MCF 10A (cell line): ENCODE results near the gene ZNF22. TPM values are rescaled to one million over a fixed set of nuclear protein-coding genes. Genes with fewer than 3 reads are reported as not detected.

Source experiments
- BruUV-seq: library from RNA; stranded (reverse); fragments of 400-500 nt; replicated peaks from 2 replicates; lab custom pipeline; 2021; lab: Mats Ljungman, UMichigan
- CTCF ChIA-PET: fragments of 300-600 bp; sonication (Branson Sonifier 250); formaldehyde crosslinking; extraction: SDS; loops from one replicate; lab custom pipeline; 2021; ENCODE audit warnings: antibody characterized with exemption, inconsistent platforms; lab: Yijun Ruan, JAX
- POLR2A ChIA-PET: fragments of 300-600, 350-650 bp; sonication (Branson Sonifier 250); formaldehyde crosslinking; extraction: SDS; loops from one replicate; lab custom pipeline; 2020; ENCODE audit warnings: antibody characterized with exemption, inconsistent platforms; lab: Yijun Ruan, JAX
- DNase-seq: peaks from one replicate; pipeline ENCODE4 v3.0.0-alpha.2; 2018; ENCODE audit not compliant: unreplicated experiment
- H3K27ac Mint-ChIP-seq: one replicate; pipeline ENCODE4 v1.8.0; 2022; ENCODE audit warnings: mild to moderate bottlenecking, low read depth, mixed read lengths; ENCODE audit not compliant: unreplicated experiment
- H3K27me3 Mint-ChIP-seq: one replicate; pipeline ENCODE4 v1.8.0; 2022; ENCODE audit warnings: mixed read lengths; ENCODE audit not compliant: insufficient read depth, unreplicated experiment
- H3K36me3 Mint-ChIP-seq: one replicate; pipeline ENCODE4 v1.8.0; 2022; ENCODE audit warnings: mild to moderate bottlenecking, moderate library complexity, mixed read lengths; ENCODE audit not compliant: insufficient read depth, unreplicated experiment
- H3K4me1 Mint-ChIP-seq: one replicate; pipeline ENCODE4 v1.8.0; 2022; ENCODE audit warnings: mixed read lengths; ENCODE audit not compliant: insufficient read depth, unreplicated experiment
- H3K4me3 Mint-ChIP-seq: one replicate; pipeline ENCODE4 v1.8.0; 2022; ENCODE audit warnings: mild to moderate bottlenecking, moderate library complexity, mixed read lengths; ENCODE audit not compliant: unreplicated experiment
- H3K9me3 Mint-ChIP-seq: one replicate; pipeline ENCODE4 v1.8.0; 2022; ENCODE audit warnings: mixed read lengths; ENCODE audit not compliant: unreplicated experiment
- intact Hi-C: fragments of 100-400 bp; cut with micrococcal nuclease; formaldehyde crosslinking; loops from 2 replicates; pipeline ENCODE4 v1.14.1; 2022
- total RNA-seq: library from RNA; stranded (reverse); gene quantifications from 2 replicates; pipeline ENCODE4 v1.2.3, GENCODE V29; 2022
- TF ChIP-seq, protein P1 (sequence below): fragments of 200-600 bp; IDR thresholded peaks from one replicate; pipeline ENCODE4 v1.8.0; 2022; ENCODE audit warnings: antibody characterized with exemption, mild to moderate bottlenecking; ENCODE audit not compliant: unreplicated experiment

The ZNF22 gene
- total RNA-seq, 1 experiment from 2014 or later: 8.5 TPM

GRCh38 chr10:44994752-44995530, 5.8 kb upstream of the ZNF22 start:
- POLR2A ChIA-PET: interaction anchor here (0.9 kb wide), 1 partner anchor 14 kb away, joined by 4 read pairs; no protein-coding TSS in a partner anchor
- H3K9me3 Mint-ChIP-seq: no peaks in the 10 kb centered on the region
- BruUV-seq: no TSS peak
- peaks cover 29% of the 10 kb centered on the region for H3K4me1 Mint-ChIP-seq
- TF ChIP-seq, protein P1, sequence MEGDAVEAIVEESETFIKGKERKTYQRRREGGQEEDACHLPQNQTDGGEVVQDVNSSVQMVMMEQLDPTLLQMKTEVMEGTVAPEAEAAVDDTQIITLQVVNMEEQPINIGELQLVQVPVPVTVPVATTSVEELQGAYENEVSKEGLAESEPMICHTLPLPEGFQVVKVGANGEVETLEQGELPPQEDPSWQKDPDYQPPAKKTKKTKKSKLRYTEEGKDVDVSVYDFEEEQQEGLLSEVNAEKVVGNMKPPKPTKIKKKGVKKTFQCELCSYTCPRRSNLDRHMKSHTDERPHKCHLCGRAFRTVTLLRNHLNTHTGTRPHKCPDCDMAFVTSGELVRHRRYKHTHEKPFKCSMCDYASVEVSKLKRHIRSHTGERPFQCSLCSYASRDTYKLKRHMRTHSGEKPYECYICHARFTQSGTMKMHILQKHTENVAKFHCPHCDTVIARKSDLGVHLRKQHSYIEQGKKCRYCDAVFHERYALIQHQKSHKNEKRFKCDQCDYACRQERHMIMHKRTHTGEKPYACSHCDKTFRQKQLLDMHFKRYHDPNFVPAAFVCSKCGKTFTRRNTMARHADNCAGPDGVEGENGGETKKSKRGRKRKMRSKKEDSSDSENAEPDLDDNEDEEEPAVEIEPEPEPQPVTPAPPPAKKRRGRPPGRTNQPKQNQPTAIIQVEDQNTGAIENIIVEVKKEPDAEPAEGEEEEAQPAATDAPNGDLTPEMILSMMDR: no peak
- no peak overlapping the region for H3K27ac Mint-ChIP-seq
- intact Hi-C loops: no loop called here
- no peak overlapping the region for H3K4me3 Mint-ChIP-seq
- CTCF ChIA-PET: interaction anchor here (0.6 to 1.3 kb wide), 4 partner anchors 11 to 268 kb away, joined by 3 to 5 read pairs (median 4); no protein-coding TSS in a partner anchor
- H3K36me3 Mint-ChIP-seq: no peaks in the 10 kb centered on the region
- no peak for DNase-seq
- H3K27me3 Mint-ChIP-seq: no peaks in the 10 kb centered on the region

GRCh38 chr10:44995581-44995913, 5.2 kb upstream of the ZNF22 start:
- no peaks in the 10 kb centered on the region for H3K27me3 Mint-ChIP-seq
- peaks cover 34% of the 10 kb centered on the region for H3K4me1 Mint-ChIP-seq
- BruUV-seq: no TSS peak
- ChIA-PET POLR2A (interaction anchor here (0.9 kb wide), 1 partner anchor 15 kb away, joined by 4 read pairs; no protein-coding TSS in a partner anchor), CTCF (interaction anchor here (0.6 to 1.3 kb wide), 4 partner anchors 9 to 1916 kb away, joined by 3 to 4 read pairs (median 3); no protein-coding TSS in a partner anchor)
- no peak for DNase-seq
- H3K9me3 Mint-ChIP-seq: no peaks in the 10 kb centered on the region
- intact Hi-C loops: no loop called here
- TF ChIP-seq, protein P1: no peak
- peak overlapping the region; percentile 77 for H3K27ac Mint-ChIP-seq
- peaks cover 3% of the 10 kb centered on the region for H3K36me3 Mint-ChIP-seq
- H3K4me3 Mint-ChIP-seq: no peak overlapping the region

DNA sequence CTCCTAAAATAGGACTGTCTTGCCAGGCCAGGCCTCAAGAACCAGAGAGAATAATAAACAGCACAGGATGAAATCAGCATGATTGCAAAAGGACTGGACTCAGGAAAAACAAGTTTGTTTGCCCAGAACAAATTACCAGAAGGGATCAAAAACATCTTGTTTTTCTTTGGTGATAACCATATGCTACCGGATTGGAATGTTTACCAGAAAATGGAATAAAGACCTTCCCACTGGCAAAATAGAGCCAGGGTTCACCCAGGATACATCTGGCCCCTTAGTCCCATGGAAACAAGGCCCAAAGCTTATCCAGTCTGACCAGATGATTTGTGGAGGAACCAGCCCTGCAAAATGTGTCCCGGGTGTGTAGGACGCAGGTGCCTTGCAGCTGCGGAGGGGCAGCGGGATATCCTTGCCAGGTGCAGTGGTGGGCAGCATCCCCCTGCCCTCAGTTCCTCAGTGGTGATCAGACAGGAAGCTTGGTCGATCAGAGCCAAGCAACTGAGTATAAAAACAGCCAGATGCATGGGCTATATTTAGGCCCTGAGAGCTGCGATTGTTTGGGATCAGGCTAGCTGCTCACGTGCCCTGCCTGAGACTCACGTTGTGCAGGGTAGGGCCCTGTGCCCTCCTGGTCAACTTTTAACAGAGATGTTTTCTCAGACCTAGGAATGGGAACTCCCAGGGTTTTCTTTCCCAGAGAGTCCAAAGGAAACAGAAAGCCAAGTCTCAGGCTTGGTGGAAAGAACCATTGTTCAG, 4.6 kb upstream of the ZNF22 start:
- ChIA-PET POLR2A (no interaction called here), CTCF (interaction anchor here (0.6 to 1.1 kb wide), 3 partner anchors 8 to 1917 kb away, joined by 3 to 4 read pairs (median 3); no protein-coding TSS in a partner anchor)
- no peaks in the 10 kb centered on the region for H3K9me3 Mint-ChIP-seq
- no peak for DNase-seq
- H3K4me1 Mint-ChIP-seq: peaks cover 34% of the 10 kb centered on the region
- BruUV-seq: no TSS peak
- H3K27ac Mint-ChIP-seq: peak overlapping the region; percentile 77
- H3K4me3 Mint-ChIP-seq: no peak overlapping the region
- intact Hi-C loops: no loop called here
- H3K36me3 Mint-ChIP-seq: peaks cover 4% of the 10 kb centered on the region
- TF ChIP-seq, protein P1: no peak
- H3K27me3 Mint-ChIP-seq: no peaks in the 10 kb centered on the region
